Endodermal cell (in vitro differentiated cells): ENCODE data around the gene THAP9. TPM values are rescaled to one million over a fixed set of nuclear protein-coding genes. Genes with fewer than 3 reads are reported as not detected.

Experiments
- DNase-seq: peaks from one replicate; pipeline ENCODE4 v3.0.0-alpha.2; 2017
- H3K27ac ChIP-seq: 2 replicates; pipeline ENCODE4 v1.5.1; 2013; ENCODE audit warnings: mild to moderate bottlenecking, low read depth, low read length, moderate library complexity
- H3K27me3 ChIP-seq: 2 replicates; pipeline ENCODE4 v1.6.1; 2013; ENCODE audit warnings: mild to moderate bottlenecking, low read length, moderate library complexity; ENCODE audit not compliant: insufficient read depth, control insufficient read depth, poor library complexity, severe bottlenecking
- H3K36me3 ChIP-seq: 2 replicates; pipeline ENCODE4 v1.7.0; 2013; ENCODE audit warnings: mild to moderate bottlenecking, low read length, moderate library complexity; ENCODE audit not compliant: control insufficient read depth, insufficient read depth
- H3K4me1 ChIP-seq: one replicate; pipeline ENCODE4 v1.7.0; 2013; ENCODE audit warnings: low read length; ENCODE audit not compliant: control insufficient read depth, insufficient read depth
- H3K4me3 ChIP-seq: 2 replicates; pipeline ENCODE4 v1.5.1; 2013; ENCODE audit warnings: mild to moderate bottlenecking, low read length, moderate library complexity
- H3K9ac ChIP-seq: 2 replicates; pipeline ENCODE4 v1.6.1; 2013; ENCODE audit warnings: mild to moderate bottlenecking, low read length, moderate library complexity; ENCODE audit not compliant: poor library complexity, severe bottlenecking; ENCODE audit errors: extremely low read depth
- H3K9me3 ChIP-seq: 2 replicates; pipeline ENCODE4 v1.6.1; 2013; ENCODE audit warnings: mild to moderate bottlenecking, low read length, moderate library complexity; ENCODE audit not compliant: control insufficient read depth
- H3K27ac Mint-ChIP-seq: 2 replicates; pipeline ENCODE4 v1.8.0; 2020; ENCODE audit warnings: mixed read lengths
- H3K27me3 Mint-ChIP-seq: 2 replicates; pipeline ENCODE4 v1.8.0; 2021; ENCODE audit warnings: mild to moderate bottlenecking, mixed read lengths; ENCODE audit not compliant: insufficient read depth
- H3K36me3 Mint-ChIP-seq: 2 replicates; pipeline ENCODE4 v1.8.0; 2020; ENCODE audit warnings: low read depth, mixed read lengths
- H3K4me1 Mint-ChIP-seq: 2 replicates; pipeline ENCODE4 v1.8.0; 2020; ENCODE audit warnings: mixed read lengths
- H3K4me3 Mint-ChIP-seq: 2 replicates; pipeline ENCODE4 v1.8.0; 2020; ENCODE audit warnings: mild to moderate bottlenecking, moderate library complexity, mixed read lengths
- H3K9me3 Mint-ChIP-seq: 2 replicates; pipeline ENCODE4 v1.8.0; 2020; ENCODE audit warnings: mild to moderate bottlenecking, mixed read lengths
- WGBS, 2 experiments: methylation state at CpG; one replicate each; pipeline versions ENCODE4 v1.1.5 to v1.1.7; 2013; ENCODE audit warnings: missing lambda C conversion rate in 2 of 2, mixed read lengths in 1 of 2; ENCODE audit not compliant: insufficient coverage in 1 of 2, insufficient read length in 1 of 2; 5-methylcytosine and 5-hydroxymethylcytosine counted together
- total RNA-seq, 2 donors: library from RNA; stranded (reverse); fragmentation: NEBNext Ultra II Directional in 1 of 2; extraction: Animal tissue kit (Norgen Biotek cat#: 25700) in 1 of 2; gene quantifications; 2 replicates in 1 of 2; 3 replicates in 1 of 2; pipeline ENCODE4 v1.2.1, GENCODE V29; 2021
- TF ChIP-seq, protein P1 (sequence below): fragments of 200-600 bp; sonication (generic); conservative IDR thresholded peaks from 2 replicates; pipeline ENCODE4 v1.5.0; 2021; ENCODE audit warnings: antibody characterized with exemption, mild to moderate bottlenecking

The THAP9 gene
- total RNA-seq, 2 donors from 2014 or later, result 14.4 to 22.3 TPM

DNA sequence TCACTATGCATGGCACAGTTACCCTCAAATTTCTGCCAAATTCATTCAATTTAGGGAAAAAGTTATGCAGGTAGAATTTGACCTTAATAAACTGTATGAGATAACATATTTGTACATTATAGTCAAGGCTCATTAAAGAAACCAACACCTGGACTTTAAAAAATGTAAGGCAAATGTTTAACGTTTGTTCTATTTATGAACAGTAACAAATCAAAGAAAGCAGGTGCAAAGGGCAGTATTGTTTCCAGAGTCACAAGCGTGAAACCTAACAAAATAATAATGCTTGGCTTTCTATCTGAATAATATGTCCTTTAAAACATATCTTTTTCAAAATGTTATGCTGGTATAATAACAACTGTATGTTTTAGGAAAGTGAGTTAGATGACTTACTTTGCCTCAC, 68.9 kb downstream of the THAP9 start:
- no peak overlapping the region for H3K27ac Mint-ChIP-seq

More for the DNA sequence above, 68.9 kb downstream of the THAP9 start:
- Histone ChIP-seq H3K4me3 (no peak overlapping the region), H3K36me3 (peaks cover 41% of the 10 kb centered on the region), H3K27me3 (no peaks in the 10 kb centered on the region), H3K9me3 (no peaks in the 10 kb centered on the region), H3K27ac (no peak overlapping the region), H3K4me1 (peaks cover 3% of the 10 kb centered on the region), H3K9ac (no peak overlapping the region)
- TF ChIP-seq, protein P1, sequence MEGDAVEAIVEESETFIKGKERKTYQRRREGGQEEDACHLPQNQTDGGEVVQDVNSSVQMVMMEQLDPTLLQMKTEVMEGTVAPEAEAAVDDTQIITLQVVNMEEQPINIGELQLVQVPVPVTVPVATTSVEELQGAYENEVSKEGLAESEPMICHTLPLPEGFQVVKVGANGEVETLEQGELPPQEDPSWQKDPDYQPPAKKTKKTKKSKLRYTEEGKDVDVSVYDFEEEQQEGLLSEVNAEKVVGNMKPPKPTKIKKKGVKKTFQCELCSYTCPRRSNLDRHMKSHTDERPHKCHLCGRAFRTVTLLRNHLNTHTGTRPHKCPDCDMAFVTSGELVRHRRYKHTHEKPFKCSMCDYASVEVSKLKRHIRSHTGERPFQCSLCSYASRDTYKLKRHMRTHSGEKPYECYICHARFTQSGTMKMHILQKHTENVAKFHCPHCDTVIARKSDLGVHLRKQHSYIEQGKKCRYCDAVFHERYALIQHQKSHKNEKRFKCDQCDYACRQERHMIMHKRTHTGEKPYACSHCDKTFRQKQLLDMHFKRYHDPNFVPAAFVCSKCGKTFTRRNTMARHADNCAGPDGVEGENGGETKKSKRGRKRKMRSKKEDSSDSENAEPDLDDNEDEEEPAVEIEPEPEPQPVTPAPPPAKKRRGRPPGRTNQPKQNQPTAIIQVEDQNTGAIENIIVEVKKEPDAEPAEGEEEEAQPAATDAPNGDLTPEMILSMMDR, result no peak
- no peak for DNase-seq
- WGBS, 2 experiments, result 92 to 100% methylated on average over 2 of the region's 2 CpGs
- Mint-ChIP-seq H3K27me3 (no peaks in the 10 kb centered on the region), H3K4me1 (peaks cover 9% of the 10 kb centered on the region), H3K9me3 (no peaks in the 10 kb centered on the region), H3K4me3 (no peak overlapping the region), H3K36me3 (peaks cover 31% of the 10 kb centered on the region)

Other genes with a start within 250 kb of the THAP9 start
- 1 to 10 TPM; 3.2 to 5.2 TPM for gene SCD5, start 101.9 kb upstream of the THAP9 start, total RNA-seq
- 100 to 1,000 TPM; 166 to 182 TPM for gene SEC31A, start 9.6 kb upstream of the THAP9 start, total RNA-seq
- 10 to 100 TPM; 14.5 to 18.1 TPM for gene LIN54, start 110.1 kb downstream of the THAP9 start, total RNA-seq
- 10 to 100 TPM; 34.8 to 39.4 TPM for gene COPS4, start 134.4 kb downstream of the THAP9 start, total RNA-seq
- gene PLAC8, start 214.0 kb downstream of the THAP9 start, total RNA-seq, result 1 to 10 TPM; 1.8 to 2.6 TPM